Calu3 (cell line): ENCODE data around the gene LPCAT1. TPM values are rescaled to one million over a fixed set of nuclear protein-coding genes. Genes with fewer than 3 reads are reported as not detected.

ENCODE experiments used
- BruUV-seq: library from RNA; stranded (reverse); fragments of 400-500 nt; replicated peaks from 2 replicates; lab custom pipeline; 2021; lab: Mats Ljungman, UMichigan
- CTCF ChIA-PET: fragments of 300-600 bp; sonication (Branson Sonifier 250); formaldehyde crosslinking; loops from one replicate; lab custom pipeline; 2022; ENCODE audit warnings: antibody characterized with exemption; lab: Charles Lee
- DNase-seq: peaks from one replicate; pipeline ENCODE4 v3.0.0; 2022
- H3K27ac Mint-ChIP-seq: one replicate; pipeline ENCODE4 v1.8.0; 2022; ENCODE audit warnings: mixed read lengths; ENCODE audit not compliant: unreplicated experiment
- H3K27me3 Mint-ChIP-seq: one replicate; pipeline ENCODE4 v1.8.0; 2022; ENCODE audit warnings: mixed read lengths; ENCODE audit not compliant: unreplicated experiment
- H3K36me3 Mint-ChIP-seq: one replicate; pipeline ENCODE4 v1.8.0; 2022; ENCODE audit warnings: mild to moderate bottlenecking, moderate library complexity, mixed read lengths; ENCODE audit not compliant: insufficient read depth, unreplicated experiment
- H3K4me1 Mint-ChIP-seq: one replicate; pipeline ENCODE4 v1.8.0; 2022; ENCODE audit warnings: mild to moderate bottlenecking, low read depth, mixed read lengths; ENCODE audit not compliant: unreplicated experiment
- H3K4me3 Mint-ChIP-seq: one replicate; pipeline ENCODE4 v1.8.0; 2022; ENCODE audit warnings: mild to moderate bottlenecking, low read depth, moderate library complexity, mixed read lengths; ENCODE audit not compliant: unreplicated experiment
- H3K9me3 Mint-ChIP-seq: one replicate; pipeline ENCODE4 v1.8.0; 2022; ENCODE audit warnings: low read depth, mixed read lengths; ENCODE audit not compliant: unreplicated experiment
- intact Hi-C: fragments of 100-400 bp; cut with micrococcal nuclease; formaldehyde crosslinking; loops from one replicate; pipeline ENCODE4 v1.10.0; 2022; ENCODE audit not compliant: unreplicated experiment
- total RNA-seq: library from RNA; stranded (reverse); gene quantifications from 2 replicates; pipeline ENCODE4 v1.2.3, GENCODE V29; 2022
- TF ChIP-seq, protein P1 (sequence below): fragments of 200-600 bp; IDR thresholded peaks from one replicate; pipeline ENCODE4 v1.8.0; 2022; ENCODE audit warnings: antibody characterized with exemption; ENCODE audit not compliant: unreplicated experiment

Gene LPCAT1
- total RNA-seq, 1 experiment from 2014 or later: 42.3 TPM

DNA sequence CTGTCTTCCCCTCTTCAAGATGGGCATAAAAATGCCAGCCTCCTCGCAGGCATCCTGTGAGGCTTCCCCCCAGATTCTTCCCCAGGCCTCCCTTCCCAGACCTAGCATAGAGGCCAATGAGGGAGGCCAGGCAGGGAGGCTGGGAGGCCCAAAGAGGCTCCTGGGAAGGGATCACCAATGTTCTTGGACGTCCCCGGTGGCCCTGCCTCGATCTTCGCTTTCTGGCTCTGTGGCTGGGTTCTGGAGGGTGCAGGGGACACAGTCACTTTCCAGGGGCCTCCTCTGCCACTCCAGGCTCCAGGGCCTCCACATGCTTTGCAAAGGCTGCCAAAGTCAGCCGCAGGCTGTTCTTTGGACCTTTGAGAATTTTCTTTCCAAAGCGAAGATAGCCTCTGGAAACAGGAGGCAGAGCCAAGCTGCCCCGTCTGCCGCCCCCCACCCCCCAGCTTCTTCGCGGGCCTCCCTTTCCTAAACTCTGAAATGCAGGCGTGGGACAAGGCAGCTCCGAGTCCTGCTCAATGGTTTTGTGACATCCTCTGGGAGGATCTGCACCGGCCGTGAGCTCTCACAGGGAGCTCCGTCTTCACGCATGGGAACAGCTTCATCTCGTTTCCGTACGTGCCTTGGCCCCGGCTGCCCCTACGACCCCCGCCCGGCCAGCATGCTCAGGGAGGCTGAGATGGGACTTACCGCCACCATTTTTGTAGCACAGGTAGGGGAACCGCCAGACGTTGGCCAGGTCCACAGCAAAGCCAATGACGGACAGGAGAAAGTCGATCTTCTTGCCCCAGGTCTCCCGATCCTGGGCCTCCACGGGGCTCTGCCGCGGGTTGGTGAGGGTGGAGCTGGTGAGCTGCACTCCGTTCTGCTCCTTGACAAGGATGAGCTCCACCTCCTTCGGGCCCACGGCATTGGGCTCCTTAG lies 81.3 kb downstream of the LPCAT1 start:
- no peaks in the 10 kb centered on the region for H3K36me3 Mint-ChIP-seq
- no peak overlapping the region for H3K4me3 Mint-ChIP-seq
- no peak for DNase-seq
- no peaks in the 10 kb centered on the region for H3K4me1 Mint-ChIP-seq
- H3K9me3 Mint-ChIP-seq: peaks cover 6% of the 10 kb centered on the region
- CTCF ChIA-PET: interaction anchor here (0.6 kb wide), 1 partner anchor 34 kb away, joined by 3 read pairs; no protein-coding TSS in a partner anchor
- no TSS peak for BruUV-seq
- H3K27me3 Mint-ChIP-seq: peaks cover 56% of the 10 kb centered on the region
- TF ChIP-seq, protein P1, sequence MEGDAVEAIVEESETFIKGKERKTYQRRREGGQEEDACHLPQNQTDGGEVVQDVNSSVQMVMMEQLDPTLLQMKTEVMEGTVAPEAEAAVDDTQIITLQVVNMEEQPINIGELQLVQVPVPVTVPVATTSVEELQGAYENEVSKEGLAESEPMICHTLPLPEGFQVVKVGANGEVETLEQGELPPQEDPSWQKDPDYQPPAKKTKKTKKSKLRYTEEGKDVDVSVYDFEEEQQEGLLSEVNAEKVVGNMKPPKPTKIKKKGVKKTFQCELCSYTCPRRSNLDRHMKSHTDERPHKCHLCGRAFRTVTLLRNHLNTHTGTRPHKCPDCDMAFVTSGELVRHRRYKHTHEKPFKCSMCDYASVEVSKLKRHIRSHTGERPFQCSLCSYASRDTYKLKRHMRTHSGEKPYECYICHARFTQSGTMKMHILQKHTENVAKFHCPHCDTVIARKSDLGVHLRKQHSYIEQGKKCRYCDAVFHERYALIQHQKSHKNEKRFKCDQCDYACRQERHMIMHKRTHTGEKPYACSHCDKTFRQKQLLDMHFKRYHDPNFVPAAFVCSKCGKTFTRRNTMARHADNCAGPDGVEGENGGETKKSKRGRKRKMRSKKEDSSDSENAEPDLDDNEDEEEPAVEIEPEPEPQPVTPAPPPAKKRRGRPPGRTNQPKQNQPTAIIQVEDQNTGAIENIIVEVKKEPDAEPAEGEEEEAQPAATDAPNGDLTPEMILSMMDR: no peak
- H3K27ac Mint-ChIP-seq: no peak overlapping the region
- intact Hi-C loops: no loop called here

DNA sequence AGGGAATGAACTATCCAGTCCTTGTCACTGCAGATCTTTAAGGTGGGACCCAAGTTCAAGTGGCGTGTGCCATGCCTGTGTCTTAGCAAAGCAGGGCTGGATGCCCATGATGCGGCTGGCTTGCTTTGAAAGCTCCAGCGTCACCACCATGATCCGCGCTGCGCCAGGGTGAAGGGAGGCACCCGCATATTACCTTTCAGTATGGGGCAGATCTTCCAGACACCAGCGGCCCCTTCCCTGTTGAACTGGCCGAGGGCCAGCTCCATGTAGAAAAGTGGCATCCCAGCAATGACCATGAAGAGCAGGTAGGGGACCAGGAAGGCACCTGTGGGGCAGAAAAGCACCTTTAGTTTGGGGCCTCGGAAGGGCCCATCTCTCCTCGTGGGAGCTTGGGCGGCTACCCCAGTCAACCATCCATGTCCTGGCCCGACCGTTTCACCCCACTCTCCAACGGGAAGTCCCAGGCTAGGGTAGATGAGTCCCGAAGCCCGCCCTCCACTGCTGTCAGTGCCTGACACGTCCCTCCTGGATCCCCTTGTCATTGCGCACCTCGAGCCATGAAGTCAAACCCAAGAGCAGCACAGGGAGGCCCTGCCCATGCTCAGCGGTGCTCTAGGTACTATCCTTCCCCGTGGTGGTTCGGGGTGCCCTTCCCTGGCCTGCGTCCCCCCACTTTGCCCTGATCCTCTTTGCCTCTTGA lies 82.4 kb downstream of the LPCAT1 start:
- peaks cover 45% of the 10 kb centered on the region for H3K27me3 Mint-ChIP-seq
- intact Hi-C loops: no loop called here
- no TSS peak for BruUV-seq
- no peaks in the 10 kb centered on the region for H3K36me3 Mint-ChIP-seq
- no peak overlapping the region for H3K27ac Mint-ChIP-seq
- peaks cover 6% of the 10 kb centered on the region for H3K9me3 Mint-ChIP-seq
- TF ChIP-seq, protein P1: no peak
- CTCF ChIA-PET: no interaction called here
- no peak for DNase-seq
- H3K4me3 Mint-ChIP-seq: no peak overlapping the region
- H3K4me1 Mint-ChIP-seq: no peaks in the 10 kb centered on the region

DNA sequence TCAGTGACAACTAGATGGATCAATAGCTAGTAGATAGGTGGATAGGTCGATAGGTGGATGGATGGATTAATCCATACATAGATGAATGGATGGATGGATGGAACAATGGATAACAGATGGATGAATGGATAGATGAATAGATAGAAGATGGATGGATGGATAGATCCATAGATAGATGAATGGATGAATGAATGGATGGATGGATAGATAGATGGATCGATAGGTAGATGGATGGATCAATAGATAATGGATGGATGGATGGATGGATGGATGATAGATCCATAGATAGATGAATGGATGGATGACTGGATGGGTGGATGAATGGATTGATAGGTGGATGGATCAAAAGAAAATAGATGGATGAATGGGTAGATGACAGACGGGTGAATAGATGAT lies 83.7 kb downstream of the LPCAT1 start:
- Mint-ChIP-seq H3K9me3 (peaks cover 6% of the 10 kb centered on the region), H3K4me3 (no peak overlapping the region), H3K27ac (no peak overlapping the region), H3K36me3 (no peaks in the 10 kb centered on the region), H3K27me3 (peaks cover 45% of the 10 kb centered on the region), H3K4me1 (no peaks in the 10 kb centered on the region)
- intact Hi-C loops: no loop called here
- TF ChIP-seq, protein P1: no peak
- BruUV-seq: no TSS peak
- DNase-seq: no peak
- CTCF ChIA-PET: no interaction called here

DNA sequence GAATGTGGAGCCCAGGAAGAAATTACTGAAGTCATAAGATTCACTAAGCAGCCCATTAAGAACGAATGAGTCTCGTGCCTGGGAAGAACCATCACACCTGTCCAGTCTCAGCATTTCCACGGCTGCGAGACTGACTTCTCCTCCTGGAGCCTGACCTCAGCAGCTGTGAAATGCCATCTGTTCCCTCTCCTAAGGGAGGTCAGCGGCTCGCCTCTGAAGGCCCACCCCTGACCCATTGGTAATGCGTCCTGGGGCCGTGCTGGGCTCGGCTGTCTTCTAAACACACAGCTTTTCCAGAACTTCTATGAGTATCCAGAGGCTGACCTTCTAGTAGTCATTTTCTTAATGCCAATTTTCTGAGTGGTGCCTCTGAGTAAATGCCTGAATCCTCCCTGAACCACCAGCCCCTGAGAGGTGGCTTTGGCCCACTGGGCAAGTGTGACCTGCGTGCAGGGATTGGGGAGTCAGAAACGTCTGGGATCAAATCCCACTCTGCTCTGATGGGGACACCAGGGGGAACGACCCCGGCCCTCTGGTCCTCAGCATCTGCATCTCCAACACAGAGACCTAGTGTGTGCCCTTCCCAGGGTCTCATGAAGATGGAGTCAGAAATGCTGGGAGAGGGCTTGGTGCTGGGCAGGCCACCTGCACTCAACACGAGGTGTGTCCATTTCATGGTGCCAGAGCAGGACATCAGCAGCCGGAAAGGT lies 84.2 kb downstream of the LPCAT1 start:
- TF ChIP-seq, protein P1: no peak
- Mint-ChIP-seq H3K36me3 (no peaks in the 10 kb centered on the region), H3K9me3 (peaks cover 6% of the 10 kb centered on the region), H3K4me1 (no peaks in the 10 kb centered on the region), H3K27me3 (peaks cover 45% of the 10 kb centered on the region), H3K27ac (no peak overlapping the region), H3K4me3 (no peak overlapping the region)
- CTCF ChIA-PET: no interaction called here
- no peak for DNase-seq
- intact Hi-C loops: no loop called here
- no TSS peak for BruUV-seq
